NCI-H524 (cell line): ENCODE data around the gene MAIP1.
A peak's percentile ranks its signal among the peaks of the same experiment; 100 is the strongest.
"Not testable (repeated sequence)": the region's sequence is repeated elsewhere in the genome, so short reads cannot be mapped to it uniquely, and the experiment has no call there.

Source experiments
- DNase-seq, 2 experiments: peaks; one replicate each; lab custom pipeline; 2025; lab: John Stamatoyannopoulos, UW

Gene MAIP1

DNA sequence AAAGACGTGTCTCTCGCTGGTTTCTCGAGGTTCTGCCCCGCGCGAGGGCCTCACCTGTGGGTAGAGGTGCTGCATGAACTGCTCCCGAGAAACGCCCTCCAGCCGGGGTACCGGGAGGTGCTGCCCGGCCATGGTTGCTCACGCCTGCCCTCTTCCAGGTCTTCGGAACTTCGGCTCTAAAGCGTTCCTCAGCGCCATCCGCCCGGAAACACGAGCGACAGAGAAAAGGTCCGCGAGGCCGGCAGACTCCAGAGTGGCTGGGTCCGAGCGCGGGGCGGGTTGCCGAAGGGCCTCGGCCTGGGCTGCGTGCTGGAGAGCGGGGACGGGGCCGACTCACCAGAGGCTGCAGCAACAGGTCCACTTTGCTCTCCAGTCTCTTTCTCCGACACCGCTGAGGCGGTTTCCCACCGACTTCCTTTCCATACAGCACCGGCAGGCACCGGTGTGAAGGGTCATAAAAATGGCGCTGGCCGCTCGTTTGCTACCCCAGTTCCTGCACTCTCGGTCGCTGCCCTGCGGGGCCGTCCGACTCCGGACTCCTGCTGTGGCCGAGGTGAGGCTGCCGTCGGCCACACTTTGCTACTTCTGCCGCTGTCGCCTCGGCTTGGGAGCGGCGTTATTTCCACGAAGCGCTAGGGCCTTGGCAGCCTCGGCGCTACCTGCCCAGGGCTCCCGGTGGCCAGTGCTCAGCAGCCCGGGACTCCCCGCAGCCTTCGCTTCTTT, at the start of gene MAIP1, which contains the start of gene TYW5:
Gene MAIP1, plus strand, starts transcription at position 244 of the 723 bp plus-strand sequence. Its CDS starts 217 bp downstream, at position 461.
Gene TYW5, minus strand, starts transcription at position 153 of the 723 bp plus-strand sequence. Its CDS starts 21 bp downstream, at position 132.
- DNase-seq, result peak; percentile 81 to 84

GRCh38 chr2:199907008-199907714, 48.2 kb upstream of the MAIP1 start:
- DNase-seq, result no peak

- DNase-seq, result no peak
Measured at GRCh38 chr2:199910338-199911051, 44.9 kb upstream of the MAIP1 start.

- peak; percentile 97 for DNase-seq
Measured at GRCh38 chr2:199911052-199911876, 44.1 kb upstream of the MAIP1 start, which contains the start of gene C2orf69. C2orf69 (plus strand) TSS chr2:199911293; CDS start chr2:199911439, 146 bp downstream.

- DNase-seq, result peak in 1 of 2 experiments; percentile 67
Measured at GRCh38 chr2:199911877-199912161, 43.6 kb upstream of the MAIP1 start.

DNA sequence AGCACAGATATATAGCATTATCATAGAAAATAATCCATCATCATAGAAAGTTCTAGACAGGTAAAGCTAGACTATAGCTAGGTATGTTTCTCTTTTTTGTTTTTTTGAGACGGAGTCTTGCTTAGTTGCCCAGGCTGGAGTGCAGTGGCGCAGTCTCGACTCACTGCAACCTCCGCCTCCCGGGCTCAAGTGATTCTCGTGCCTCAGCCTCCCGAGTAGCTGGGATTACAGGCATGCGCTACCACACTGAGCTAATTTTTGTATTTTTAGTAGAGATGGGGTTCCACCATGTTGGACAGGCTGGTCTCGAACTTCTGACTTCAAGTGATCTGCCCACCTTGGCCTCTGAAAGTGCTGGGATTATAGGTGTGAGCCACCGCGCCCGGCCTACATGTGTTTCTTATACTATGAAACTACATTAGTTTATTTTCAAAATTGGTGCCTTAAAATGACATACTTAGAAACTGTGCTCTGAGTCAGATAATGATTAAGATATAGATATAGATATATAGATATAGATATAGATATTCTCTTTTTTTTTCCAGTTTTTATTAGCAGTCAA, 42.7 kb upstream of the MAIP1 start:
- DNase-seq, result not testable (repeated sequence)

DNA sequence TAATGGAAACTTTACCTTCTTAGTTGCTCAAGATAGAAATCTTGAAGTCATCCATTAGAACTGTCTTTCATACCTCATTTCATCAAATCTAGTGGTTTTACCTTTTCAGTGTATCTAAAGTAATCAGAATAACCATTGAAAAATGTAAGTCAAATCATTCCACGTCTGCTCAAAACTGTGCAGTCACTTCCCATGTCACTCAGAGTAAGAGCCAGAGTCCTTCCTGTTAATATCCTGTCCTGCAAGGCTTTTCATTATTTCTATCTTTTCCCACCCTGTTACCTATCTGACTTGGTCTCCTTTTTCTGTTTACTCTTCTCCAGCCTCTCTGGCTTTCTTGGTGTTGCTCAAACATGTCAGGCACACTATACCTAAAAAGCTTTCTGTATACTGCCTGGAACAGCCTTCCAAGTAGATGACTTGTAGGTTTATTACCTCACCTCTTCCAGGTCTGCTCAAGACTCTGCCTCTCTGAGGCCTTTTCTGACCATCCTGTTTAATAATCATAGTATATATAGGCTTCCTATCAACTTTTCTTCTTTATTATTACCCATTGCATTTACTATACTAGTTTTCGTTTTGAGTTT, 40.9 kb upstream of the MAIP1 start:
- DNase-seq, result no peak

DNA sequence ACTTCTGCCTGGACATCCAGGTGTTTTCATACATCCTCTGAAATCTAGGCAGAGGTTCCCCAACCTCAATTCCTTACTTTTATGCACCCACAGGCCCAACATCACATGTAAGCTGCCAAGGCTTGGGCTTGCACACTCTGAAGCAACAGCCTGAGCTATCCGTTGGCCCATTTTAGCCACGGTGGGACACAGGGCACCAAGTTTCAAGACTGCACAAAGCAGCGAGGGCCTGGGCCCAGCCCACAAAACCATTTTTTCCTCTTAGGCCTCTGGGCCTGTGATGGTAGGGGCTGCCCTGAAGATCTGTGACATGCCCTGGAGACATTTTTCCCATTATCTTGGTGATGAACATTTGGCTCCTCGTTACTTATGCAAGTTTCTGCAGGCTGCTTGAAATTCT, 38.4 kb upstream of the MAIP1 start:
- DNase-seq, result no peak

- no peak for DNase-seq
Measured at GRCh38 chr2:199922856-199923255, 32.5 kb upstream of the MAIP1 start.

DNA sequence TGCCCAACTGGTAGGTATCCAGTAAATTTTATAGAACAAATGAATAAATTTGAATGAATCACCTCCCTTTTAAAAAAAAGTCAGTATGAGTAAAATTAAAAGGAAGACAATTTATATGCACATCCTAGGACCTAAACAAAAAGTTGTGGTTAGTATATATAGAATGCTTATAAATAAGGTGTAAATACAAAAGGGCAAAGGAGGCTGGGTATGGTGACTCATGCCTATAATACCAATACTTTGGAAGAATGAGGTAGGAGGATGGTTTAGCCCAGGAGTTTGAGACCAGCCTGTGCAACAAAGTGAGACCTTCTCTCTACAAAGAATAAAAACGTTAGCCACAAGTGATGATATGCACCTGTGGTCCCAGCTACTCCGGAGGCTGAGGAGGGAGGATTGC, 31.5 kb upstream of the MAIP1 start:
- DNase-seq, result no peak

DNA sequence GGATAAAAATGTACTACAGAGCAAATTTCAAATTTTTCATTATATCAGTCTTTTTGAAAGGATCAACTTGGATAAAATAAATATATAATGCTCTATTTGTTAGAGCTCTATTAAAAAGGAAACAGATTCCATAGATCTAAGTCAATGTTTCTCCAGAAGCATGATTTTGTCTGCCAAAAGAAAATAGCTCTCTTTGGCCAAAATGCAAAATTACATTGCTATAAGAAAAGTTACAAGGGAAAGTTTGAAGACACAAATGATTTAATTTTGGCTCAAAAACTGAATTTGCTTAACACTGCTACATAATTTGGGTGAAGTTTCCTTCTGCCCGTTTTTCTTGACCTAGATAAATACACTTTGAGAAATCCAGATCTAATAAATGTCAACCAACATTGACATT, 28.6 kb upstream of the MAIP1 start:
- DNase-seq, result no peak

- no peak for DNase-seq
Measured at GRCh38 chr2:199928226-199928625, 27.2 kb upstream of the MAIP1 start.

- no peak for DNase-seq
Measured at GRCh38 chr2:199928626-199929025, 26.8 kb upstream of the MAIP1 start.

- DNase-seq, result no peak
Measured at GRCh38 chr2:199929262-199929661, 26.1 kb upstream of the MAIP1 start.

- DNase-seq, result no peak
Measured at GRCh38 chr2:199932312-199932855, 23.0 kb upstream of the MAIP1 start.

- DNase-seq, result no peak
Measured at GRCh38 chr2:199933466-199933865, 21.9 kb upstream of the MAIP1 start.

DNA sequence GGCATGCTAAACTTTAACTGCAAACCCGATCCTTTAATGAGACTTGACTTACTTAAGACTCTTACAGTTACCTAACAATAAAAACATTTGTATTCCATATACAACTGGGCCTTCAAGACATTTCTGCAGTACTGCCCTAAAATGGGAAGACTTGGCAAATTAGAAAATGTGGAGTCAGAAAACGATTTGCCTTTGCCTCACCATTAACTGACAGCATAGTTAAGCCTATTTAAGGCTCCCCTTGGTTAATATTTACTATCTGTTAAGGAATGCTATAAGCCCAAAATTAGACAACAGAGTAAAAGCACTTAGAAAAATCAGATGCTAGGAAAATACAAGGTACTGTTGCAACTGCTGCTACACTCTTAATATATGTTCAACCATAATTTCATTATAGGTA, 18.8 kb upstream of the MAIP1 start:
- DNase-seq, result no peak

GRCh38 chr2:199940373-199940772, 15.0 kb upstream of the MAIP1 start:
- peak in 1 of 2 experiments; percentile 24 for DNase-seq

DNA sequence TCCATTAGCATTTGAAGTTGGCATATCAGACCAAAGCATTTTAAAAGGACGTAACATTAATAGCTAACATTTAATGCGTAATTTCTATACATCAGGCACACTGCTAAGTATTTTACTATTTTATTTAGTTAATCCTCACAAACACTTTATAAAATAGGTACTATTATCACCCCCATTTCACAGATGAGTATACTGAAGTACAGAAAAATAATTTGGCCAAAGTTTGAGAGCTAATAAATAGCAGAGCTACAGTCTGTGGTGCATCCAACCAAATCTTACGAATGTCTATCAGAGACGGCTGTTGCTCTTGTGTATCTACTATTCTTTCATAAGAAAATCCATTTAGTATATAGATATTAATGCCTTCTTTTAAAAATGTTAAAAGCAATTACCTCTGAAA, 12.0 kb upstream of the MAIP1 start:
- no peak for DNase-seq

DNA sequence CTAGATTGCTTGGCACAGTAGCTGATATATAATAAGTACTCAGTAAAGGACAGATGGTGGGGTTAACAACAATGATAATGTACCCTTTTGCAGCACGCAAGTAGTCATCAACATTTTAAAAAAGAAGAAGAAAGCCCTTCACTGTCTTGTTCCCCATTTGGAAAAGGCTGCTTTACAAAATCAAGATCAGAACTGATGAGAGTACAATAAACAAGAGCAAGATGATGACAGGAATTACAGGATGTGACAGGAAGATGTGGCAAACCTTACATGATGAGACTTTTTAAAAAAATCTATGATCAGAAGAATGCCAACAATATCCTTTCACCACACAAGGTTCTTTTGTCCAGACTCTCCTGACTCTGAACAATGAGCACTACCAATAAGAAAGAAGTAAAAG, 9.2 kb upstream of the MAIP1 start:
- no peak for DNase-seq

GRCh38 chr2:199946836-199947235, 8.5 kb upstream of the MAIP1 start:
- DNase-seq, result no peak
